CD4-positive, alpha-beta T cell treated with Interleukin-17A for 4 hours (primary cell): ENCODE results near the gene BACH2.
A peak's percentile ranks its signal among the peaks of the same experiment; 100 is the strongest.
"Not testable (repeated sequence)": the region's sequence is repeated elsewhere in the genome, so short reads cannot be mapped to it uniquely, and the experiment has no call there.

ENCODE experiments used
- DNase-seq: peaks from one replicate; pipeline ENCODE4 v3.0.0-alpha.2; 2020; ENCODE audit warnings: mixed read lengths

Gene BACH2

DNA sequence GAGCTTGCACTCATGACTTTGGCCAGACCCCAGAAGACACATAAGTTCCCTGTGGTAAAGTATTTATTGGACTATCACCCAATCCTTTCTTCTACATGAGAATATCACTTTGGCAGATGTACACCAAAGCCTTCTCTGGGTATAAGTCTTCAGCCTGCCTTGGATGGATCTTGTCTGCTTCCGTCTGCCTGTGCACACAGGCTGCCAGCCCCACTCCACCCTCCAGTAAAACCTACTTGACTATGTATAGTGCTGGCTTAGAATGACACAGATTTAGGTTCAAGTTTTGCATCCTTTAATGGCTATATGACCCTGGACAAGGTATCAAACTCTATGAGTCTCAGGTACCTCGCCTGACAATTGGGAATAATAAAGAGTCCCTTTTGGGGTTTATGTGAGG is 63.4 kb downstream of the BACH2 start:
- peak; percentile 41 for DNase-seq

DNA sequence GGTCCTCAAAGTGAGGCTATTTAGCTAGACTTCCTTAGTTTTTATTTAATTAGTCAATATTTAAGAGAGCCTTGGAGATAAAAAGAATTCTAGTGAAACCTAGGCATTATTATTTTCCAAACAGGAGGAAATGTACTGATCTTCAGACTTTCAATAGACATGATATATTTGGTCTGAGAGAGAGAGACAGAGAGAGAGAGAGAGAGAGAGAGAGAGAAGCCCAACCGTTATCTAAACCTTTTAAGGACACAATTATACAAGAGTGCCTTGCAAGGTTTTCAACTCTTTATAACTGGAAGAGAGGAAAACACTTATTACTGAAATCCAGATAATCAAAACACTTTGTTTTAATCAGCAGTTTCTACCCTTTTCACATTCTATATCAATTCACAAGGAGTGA is 64.8 kb downstream of the BACH2 start:
- DNase-seq = no peak

- no peak for DNase-seq
Observed at GRCh38 chr6:90231308-90231707, 65.3 kb downstream of the BACH2 start.

- no peak for DNase-seq
Observed at GRCh38 chr6:90230548-90231215, 66.0 kb downstream of the BACH2 start.

GRCh38 chr6:90229331-90230010 is 67.2 kb downstream of the BACH2 start:
- no peak for DNase-seq

- no peak for DNase-seq
Observed at GRCh38 chr6:90227673-90228072, 69.0 kb downstream of the BACH2 start.

DNA sequence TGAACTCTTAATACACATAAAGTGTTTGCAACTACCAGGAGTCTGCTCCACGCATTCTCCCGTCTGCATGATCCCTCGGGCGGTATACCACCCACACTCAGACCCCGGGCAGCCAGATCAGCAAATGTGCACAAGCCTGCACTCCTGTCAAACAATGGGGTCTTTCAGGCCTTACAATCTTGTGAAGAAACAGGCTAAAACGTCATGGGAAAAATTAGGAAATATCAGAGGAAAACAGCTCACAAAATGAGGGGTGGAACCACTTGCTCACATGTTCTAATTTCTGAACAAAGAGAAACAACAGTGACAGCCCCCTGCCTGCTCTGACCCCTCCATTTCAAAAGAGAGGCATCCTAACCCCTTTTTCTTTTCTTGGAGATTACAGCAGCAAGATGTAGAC is 69.4 kb downstream of the BACH2 start:
- DNase-seq = no peak

DNA sequence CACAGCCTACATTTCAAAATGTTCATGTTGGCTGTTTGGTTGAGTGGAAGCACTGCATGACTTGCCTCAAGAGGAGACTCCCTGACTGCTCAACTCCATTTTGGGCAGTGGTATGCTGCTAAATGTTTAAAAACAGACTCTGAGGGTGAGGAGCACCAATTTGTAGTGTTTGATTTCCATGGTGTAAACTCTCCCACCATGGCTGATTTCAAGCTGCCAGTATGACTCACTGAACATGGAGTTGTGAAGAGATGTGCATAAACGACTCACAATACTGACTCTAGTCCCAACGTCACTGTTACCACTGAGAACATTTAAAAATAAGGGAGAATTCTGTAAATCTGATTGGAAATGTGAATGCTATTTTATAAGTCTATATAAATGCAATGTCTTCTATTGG is 70.4 kb downstream of the BACH2 start:
- DNase-seq = no peak

- no peak for DNase-seq
Observed at GRCh38 chr6:90224196-90224595, 72.4 kb downstream of the BACH2 start.

GRCh38 chr6:90222724-90223198 is 73.9 kb downstream of the BACH2 start:
- peak; percentile 55 for DNase-seq

DNA sequence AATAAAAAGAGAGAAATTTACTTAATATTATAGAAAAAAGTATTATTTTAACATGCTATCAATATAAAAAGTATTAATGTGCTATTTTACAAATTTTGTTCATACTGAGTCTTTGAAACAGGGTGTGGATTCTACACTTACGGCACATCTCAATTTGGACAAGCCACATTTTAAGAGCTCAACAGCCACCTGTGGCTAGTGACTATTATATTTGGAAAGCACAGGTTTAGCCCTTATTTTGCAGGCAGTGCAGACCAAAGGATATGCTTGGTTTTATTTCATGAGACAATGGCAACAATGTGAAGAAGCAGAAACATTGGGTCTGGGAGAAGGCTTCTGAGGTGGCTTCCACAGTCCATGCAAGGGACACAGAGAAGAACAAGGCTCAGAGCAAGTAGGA is 74.6 kb downstream of the BACH2 start:
- DNase-seq = no peak

DNA sequence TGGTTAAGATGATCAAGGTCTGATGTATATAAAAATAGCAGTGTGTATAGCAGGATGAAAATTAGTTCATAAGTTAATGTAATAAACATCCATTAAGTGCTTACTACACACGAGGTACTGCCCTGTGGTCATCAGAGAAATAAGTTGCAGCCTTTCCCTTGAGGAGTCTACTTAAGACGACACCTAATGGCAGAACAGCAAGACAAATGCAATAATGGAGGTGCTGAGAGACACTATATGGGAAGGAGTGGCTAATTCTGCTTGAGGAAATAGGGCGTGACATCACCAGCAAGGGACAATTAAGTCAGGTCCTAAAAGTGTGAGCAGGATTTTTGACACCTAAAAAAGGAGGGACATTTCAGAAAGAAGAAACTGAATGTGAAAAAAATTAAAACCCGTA is 75.2 kb downstream of the BACH2 start:
- no peak for DNase-seq

- DNase-seq = no peak
Observed at GRCh38 chr6:90220273-90220672, 76.4 kb downstream of the BACH2 start.

DNA sequence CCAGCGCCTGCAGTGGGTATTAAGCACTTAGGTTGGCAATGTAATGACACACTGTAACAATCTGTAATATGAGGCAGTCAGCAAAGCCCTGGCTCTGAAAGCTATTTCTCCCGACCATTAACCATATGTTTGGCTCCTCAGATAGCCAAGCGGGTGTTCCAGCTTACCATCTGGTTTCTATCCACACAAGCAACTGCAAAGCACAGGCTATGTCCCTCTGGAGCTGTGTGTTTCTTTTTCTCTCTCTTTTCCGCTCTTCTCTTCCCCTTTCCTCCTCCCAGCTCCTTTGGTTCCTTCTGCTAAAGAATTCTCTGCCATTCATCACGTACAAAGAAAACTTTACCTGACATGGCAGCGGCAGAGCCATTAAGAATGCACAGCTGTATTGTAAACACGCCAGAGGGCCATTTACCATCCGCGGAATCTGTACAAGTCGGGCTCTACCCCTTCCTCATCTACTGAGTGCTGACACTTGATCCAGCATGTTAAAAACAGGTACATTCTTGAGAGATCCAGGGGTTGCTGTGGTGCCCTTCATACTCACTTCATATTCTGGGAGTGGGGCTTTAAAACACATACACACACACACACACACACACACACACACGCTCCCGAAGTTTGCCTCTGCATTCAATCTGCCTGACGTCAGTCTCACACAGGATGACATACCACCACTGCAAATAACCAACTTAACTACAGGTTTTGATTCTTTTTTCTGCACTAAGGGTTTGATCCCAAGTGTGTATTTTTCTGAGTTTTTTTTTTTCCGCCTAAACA is 77.2 kb downstream of the BACH2 start:
- peak; percentile 36 for DNase-seq

DNA sequence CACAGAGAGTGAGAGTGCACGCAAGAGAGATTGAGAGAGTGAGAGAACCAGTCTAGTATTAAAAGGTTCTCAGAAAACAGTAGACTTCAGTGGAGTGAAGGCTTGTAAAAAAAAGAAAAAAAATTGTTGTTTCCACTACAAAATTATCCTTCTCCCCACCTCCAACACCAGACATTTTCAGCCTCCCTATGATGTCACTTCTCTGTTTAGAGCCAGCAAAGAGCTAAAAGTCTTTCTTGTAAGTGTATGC is 77.8 kb downstream of the BACH2 start:
- DNase-seq = no peak

DNA sequence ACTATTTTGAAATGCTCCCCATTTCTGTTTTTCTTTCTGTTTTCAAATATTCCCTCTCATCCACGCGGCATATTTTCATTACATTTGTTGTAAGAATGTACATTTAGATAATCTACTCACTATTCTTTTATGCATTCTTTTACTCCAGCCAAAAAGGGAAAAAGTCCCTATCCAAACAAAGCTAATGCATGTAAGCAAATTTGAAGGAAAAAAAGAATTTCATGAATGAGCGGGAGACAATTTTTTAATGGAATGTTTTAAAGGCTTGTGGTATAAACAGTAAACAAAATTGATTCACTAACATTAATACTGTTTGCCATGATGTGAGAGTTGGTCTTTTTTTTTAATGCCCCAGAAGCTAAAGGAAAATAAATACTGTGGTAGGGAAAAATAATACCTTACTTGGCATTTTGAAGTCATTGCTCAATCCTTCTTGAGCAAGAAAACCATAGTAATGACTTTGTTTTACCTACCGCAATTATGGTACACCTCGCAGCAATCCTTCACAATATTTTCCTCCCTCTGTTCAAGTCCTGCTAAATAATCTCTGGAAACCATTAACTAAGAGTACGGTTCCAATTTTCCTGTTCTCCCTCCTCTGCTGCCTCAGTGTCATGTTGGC is 79.0 kb downstream of the BACH2 start:
- DNase-seq = no peak

DNA sequence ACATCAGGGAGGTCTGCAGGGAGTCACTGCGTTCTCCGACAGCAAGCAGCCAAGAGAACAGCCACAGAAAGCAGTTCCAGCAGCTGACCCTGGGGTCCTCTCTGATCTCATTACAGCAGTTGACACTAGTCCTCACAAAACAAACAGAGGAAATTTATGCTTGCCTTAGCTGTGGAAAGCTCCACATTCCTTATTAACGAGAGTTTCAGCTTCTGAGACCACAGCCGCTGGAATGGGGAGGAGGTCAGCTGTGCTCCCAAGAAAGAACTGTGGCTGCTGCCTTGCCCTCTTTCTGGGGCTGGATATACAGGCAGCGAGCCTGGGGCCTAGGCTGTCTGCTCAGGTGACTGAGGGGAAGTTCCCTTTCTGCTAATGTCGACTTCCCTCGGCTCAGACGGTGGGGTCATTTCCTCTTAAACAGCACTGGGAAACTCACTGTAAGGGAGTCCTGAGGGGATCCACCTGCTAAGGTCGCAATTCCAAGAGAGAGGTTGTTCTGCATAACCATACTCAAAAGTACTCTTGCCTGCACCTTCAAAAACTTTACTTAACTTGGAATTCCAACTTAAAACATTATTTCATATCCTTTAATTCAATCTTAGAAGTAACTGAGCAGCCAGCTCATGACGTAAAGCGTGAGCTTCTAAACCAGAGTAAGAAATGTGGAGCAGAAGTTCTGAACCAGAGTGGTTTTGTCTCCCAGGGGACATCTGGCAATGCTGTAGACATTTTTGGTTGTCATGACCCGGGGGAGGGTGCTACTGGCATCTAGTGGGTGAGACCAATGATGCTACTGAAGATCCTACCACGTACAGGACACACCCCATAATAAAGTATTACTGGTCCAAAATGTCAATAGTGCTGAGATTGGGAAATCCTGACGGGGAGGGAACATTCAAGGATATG is 80.3 kb downstream of the BACH2 start:
- DNase-seq = peak; percentile 61

DNA sequence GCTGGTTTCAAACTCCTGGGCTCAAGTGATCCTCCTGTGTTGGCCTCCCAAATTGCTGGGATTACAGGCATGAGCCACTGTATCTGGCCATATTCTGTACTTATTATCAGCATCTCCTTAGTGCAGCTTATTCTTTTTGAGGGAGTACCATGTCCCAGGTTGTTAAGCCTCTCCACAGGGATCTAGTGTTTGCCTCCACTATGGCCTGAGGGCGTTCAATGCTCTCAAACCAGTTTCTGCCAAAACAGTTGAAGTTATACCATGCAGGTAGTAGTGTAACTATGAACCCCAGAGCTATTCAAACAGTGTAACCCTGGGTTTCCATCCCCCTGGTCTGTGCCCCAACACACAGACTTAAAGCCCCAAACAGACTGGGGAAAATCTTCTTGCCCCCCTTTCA is 81.7 kb downstream of the BACH2 start:
- no peak for DNase-seq

DNA sequence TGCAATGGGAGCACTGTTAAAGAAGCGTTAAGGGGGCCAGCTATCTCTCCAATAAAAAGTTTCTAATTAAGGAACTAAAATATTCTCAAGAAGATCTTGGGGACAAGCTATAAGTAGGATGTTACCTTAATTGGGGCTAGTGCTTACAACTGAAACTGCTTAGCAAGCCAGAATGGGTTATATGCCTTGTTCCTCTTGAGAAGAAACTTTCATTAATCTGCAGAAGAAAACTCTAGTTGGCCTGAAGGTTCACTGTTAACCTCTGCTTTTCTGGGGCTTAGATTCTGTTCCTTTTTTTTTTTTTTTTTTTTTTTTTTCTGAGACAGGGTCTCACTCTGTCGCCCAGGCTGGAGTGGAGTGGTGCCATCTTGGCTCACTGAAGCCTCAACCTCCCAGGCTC is 82.2 kb downstream of the BACH2 start:
- DNase-seq = no peak

- DNase-seq = peak; percentile 48
Observed at GRCh38 chr6:90212274-90212673, 84.4 kb downstream of the BACH2 start.

- peak; percentile 29 for DNase-seq
Observed at GRCh38 chr6:90209527-90209926, 87.1 kb downstream of the BACH2 start.

DNA sequence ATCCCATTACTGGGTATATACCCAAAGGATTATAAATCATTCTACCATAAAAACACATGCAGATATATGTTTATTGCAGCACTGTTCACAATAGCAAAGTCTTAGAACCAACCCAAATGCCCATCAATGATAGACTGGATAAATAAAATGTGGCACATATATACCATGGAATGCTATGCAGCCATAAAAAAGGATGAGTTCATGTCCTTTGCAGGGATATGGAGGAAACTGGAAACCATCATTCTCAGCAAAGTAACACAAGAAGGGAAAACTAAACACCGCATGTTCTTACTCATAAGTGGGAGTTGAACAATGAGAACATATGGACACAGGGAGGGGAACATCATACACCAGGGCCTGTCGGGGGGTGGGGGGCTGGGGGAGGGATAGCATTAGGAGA is 88.0 kb downstream of the BACH2 start:
- DNase-seq = not testable (repeated sequence)
